Measurements from ENCODE around the gene PKP1.
A peak's percentile ranks its signal among the peaks of the same experiment; 100 is the strongest.
"Not testable (repeated sequence)": the region's sequence is repeated elsewhere in the genome, so short reads cannot be mapped to it uniquely, and the experiment has no call there.

PKP1 gene
- total RNA-seq = 0 reads per million in 4 experiments

DNA sequence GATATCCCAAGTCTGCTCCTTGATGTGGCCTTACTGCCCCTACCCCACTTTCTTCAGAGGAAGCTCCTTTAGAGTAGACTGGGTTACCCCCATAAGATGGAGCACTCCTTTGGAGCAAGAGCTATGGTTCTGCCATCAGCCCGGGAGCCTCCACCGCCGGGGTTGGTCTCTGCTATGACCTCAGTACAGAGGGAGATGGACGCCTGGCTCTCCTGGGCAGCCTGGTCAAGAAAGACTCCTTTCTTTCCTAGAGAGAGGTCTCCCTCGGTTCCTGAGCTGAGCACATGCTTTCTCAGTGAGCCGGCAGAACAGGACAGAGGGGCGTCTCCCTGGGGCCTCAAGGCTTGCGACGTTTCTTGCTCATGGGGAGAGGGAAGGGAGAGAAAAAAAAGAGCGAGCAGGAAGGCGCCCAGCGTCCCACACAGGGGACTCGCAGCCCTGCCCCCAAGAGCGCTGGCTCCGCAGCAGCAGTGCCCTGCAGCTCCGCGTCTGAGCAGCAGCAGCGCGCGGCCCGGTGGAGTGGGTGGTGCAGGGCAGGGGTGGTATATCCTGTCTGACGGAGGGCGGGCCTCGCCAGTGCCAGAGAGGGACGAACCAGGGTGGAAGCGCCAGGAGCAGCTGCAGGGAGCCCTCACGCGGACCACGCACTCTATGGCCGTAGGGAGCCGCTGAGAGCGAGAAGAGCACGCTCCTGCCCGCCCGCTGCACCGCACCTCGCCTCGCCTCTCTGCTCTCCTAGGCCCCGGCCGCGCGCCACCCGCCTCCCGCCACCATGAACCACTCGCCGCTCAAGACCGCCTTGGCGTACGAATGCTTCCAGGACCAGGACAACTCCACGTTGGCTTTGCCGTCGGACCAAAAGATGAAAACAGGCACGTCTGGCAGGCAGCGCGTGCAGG lies at the start of gene PKP1:
Gene PKP1 (plus strand): TSS at position 576 of the 899 bp plus-strand sequence. CDS start 197 bp downstream, at position 773.
- DNase-seq = no peak

DNA sequence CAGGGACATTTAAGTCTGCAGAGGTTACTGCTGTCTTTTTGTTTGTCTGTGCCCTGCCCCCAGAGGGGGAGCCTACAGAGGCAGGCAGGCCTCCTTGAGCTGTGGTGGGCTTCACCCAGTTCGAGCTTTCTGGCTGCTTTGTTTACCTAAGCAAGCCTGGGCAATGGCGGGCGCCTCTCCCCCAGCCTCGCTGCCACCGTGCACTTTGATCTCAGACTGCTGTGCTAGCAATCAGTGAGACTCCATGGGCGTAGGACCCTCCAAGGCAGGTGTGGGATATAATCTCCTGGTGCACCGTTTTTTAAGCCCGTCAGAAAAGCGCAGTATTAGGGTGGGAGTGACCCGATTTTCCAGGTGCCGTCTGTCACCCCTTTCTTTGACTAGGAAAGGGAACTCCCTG lies 43.7 kb upstream of the PKP1 start:
- DNase-seq = not testable (repeated sequence)

- DNase-seq = no peak
These were observed 43.1 kb upstream of the PKP1 start for GRCh38 chr1:201240171-201240570.

GRCh38 chr1:201241736-201242135 lies 41.6 kb upstream of the PKP1 start:
- no peak for DNase-seq

GRCh38 chr1:201245082-201245481 lies 38.2 kb upstream of the PKP1 start:
- no peak for DNase-seq

GRCh38 chr1:201248721-201249559 lies 34.4 kb upstream of the PKP1 start:
- DNase-seq = no peak

GRCh38 chr1:201250326-201251011 lies 32.8 kb upstream of the PKP1 start:
- DNase-seq = no peak

DNA sequence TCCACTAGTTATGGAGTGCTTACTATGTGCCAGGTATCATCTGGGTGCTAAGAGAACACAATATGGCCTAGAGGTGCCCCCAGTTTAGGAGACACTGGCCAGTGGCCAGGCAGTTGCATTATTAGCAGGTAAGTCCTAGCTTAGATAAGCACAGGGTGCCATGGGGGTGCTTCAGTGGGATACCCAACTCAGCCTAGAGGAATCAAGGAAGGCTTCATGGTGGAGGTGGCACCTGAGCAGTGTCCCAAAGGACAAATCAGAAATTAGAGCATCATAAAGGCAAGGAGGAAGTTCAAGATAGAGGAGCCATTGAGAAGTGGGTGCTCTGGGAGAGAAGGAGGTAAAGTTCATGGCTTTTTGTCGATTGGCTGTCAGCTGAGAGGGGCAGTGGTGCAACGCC lies 31.9 kb upstream of the PKP1 start:
- DNase-seq = no peak

GRCh38 chr1:201251851-201252430 lies 31.4 kb upstream of the PKP1 start:
- no peak for DNase-seq

- no peak for DNase-seq
These were observed 30.3 kb upstream of the PKP1 start for GRCh38 chr1:201252944-201253371.

- DNase-seq = no peak
These were observed 29.9 kb upstream of the PKP1 start for GRCh38 chr1:201253411-201253810.

- no peak for DNase-seq
These were observed 29.2 kb upstream of the PKP1 start for GRCh38 chr1:201253906-201254624.

DNA sequence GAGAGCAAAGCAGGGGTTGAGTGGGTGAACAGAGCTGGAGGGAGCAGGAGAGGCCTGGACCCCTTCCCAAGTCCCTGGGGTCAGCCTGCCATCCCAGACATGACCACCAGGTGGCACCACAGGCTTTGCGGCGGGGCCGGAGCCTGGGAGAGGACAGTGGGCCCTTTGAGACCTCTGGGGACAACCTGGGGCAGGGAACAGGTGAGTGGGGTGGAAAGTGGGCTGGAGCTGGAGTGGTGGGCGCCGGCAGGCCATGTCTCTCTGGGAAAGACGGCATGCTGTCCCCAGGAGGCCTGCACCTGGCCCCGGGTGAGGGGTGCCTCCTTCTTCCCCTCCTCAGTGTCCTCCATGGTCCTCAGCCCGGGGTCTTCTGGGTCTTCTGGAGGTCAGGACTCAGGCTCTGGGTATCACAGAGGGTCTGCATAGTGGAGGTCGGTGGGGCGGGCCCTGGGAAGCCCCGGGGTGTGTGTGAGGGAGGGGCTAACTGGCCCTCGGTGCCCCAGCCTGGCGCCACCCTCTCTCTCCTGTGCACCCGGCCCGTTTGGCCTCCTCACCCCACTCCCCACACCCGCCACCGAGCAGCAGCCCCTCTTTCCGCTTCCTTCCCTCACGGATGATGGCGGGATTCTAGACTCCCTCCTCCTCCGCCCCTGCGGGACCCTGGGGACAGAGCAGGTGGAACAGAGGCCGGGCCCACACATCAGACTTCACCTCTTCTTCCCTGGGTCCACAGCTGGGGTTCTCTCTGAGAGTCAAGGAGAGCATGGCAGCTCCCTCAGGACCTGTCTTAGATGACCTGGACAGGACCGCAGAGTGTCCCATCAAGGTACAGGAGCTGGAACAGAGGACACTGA lies 28.5 kb upstream of the PKP1 start:
- DNase-seq = peak; percentile 48

DNA sequence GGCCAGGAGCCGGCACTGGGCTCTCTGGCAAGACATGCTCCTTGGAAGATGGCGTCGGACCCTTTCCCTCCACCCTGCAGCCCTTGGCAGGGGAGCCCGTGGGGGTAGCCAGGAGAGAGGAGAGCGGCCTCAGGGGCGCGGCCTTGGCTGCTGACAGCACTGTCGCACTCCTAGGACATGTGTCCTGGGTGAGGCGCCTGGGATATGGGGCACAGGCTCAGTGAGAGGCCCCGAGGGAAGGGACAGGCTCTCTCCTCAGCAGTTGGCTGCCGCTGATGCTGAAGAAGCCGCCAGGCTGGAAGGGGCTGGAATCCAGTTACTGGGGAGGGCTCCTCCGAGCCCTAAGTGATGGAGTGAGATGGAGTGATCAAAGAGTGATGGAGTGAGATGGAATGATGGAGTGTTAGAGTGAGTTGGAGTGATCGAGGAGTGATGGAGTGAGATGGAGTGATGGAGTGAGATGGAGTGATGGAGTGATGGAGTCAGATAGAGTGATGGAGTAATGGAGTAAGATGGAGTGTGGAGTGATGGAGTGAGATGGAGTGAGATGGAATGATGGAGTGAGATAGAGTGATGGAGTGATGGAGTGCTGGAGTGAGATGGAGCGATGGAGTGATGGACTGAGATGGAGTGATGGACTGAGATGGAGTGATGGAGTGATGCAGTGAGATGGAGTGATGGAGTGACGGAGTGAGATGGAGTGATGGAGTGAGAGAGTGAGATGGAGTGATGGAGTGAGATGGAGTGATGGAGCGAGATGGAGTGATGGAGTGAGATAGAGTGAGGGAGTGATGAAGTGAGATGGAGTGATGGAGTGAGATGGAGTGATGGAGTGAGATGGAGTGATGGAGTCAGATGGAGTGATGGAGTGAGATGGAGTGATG lies 27.6 kb upstream of the PKP1 start:
- DNase-seq = no peak

GRCh38 chr1:201258132-201258531 lies 25.2 kb upstream of the PKP1 start:
- not testable (repeated sequence) for DNase-seq

- no peak for DNase-seq
These were observed 24.5 kb upstream of the PKP1 start for GRCh38 chr1:201258763-201259230.

GRCh38 chr1:201259476-201260235 lies 23.6 kb upstream of the PKP1 start:
- DNase-seq = no peak

- no peak for DNase-seq
These were observed 23.1 kb upstream of the PKP1 start for GRCh38 chr1:201260236-201260590.

All from effector CD8-positive, alpha-beta T cell (primary cell).